OCI-LY7 (cell line): ENCODE measurements around the gene PURA. TPM values are rescaled to one million over a fixed set of nuclear protein-coding genes. Genes with fewer than 3 reads are reported as not detected.
"Not testable (repeated sequence)": the region's sequence is repeated elsewhere in the genome, so short reads cannot be mapped to it uniquely, and the experiment has no call there.

Experiments
- BruUV-seq: library from RNA; stranded (reverse); fragments of 400-500 nt; replicated peaks from 2 replicates; lab custom pipeline; 2021; lab: Mats Ljungman, UMichigan
- CTCF ChIA-PET: fragments of 300-600 bp; sonication (Branson Sonifier 250); formaldehyde crosslinking; loops from one replicate; lab custom pipeline; 2022; ENCODE audit warnings: antibody characterized with exemption; ENCODE audit not compliant: unreplicated experiment; lab: Charles Lee
- POLR2A ChIA-PET: fragments of 300-600 bp; sonication (Branson Sonifier 250); formaldehyde crosslinking; loops from one replicate; lab custom pipeline; 2022; ENCODE audit warnings: antibody characterized with exemption; lab: Charles Lee
- DNase-seq: peaks from one replicate; pipeline ENCODE4 v3.0.0-alpha.2; 2015; ENCODE audit warnings: low spot score
- H2AFZ ChIP-seq: fragments of 200-600 bp; sonication (generic), shearing (Covaris generic); 2 replicates; pipeline ENCODE4 v1.6.1; 2014; ENCODE audit warnings: mild to moderate bottlenecking, antibody characterized with exemption, low read length, moderate library complexity
- H3K27ac ChIP-seq: fragments of 200-600 bp; sonication (generic); 2 replicates; pipeline ENCODE4 v1.5.1; 2014; ENCODE audit warnings: mixed run types, low read depth, mild to moderate bottlenecking, moderate library complexity, low read length, inconsistent platforms; ENCODE audit not compliant: poor library complexity, severe bottlenecking
- H3K36me3 ChIP-seq: fragments of 200-600 bp; sonication (generic); 2 replicates; pipeline ENCODE4 v1.6.1; 2014; ENCODE audit warnings: mild to moderate bottlenecking, antibody characterized with exemption, low read length, moderate library complexity, mixed read lengths; ENCODE audit not compliant: insufficient read depth
- H3K4me1 ChIP-seq: fragments of 200-600 bp; sonication (generic); 2 replicates; pipeline ENCODE4 v1.5.1; 2014; ENCODE audit warnings: mild to moderate bottlenecking, low read length; ENCODE audit not compliant: insufficient read depth, poor library complexity, severe bottlenecking
- H3K4me2 ChIP-seq: fragments of 200-600 bp; sonication (generic); 2 replicates; pipeline ENCODE4 v1.6.1; 2014; ENCODE audit warnings: mild to moderate bottlenecking, low read length
- H3K4me3 ChIP-seq: fragments of 200-600 bp; sonication (generic); 2 replicates; pipeline ENCODE4 v1.5.1; 2014; ENCODE audit warnings: mild to moderate bottlenecking, low read depth, low read length; ENCODE audit not compliant: poor library complexity, severe bottlenecking
- H3K79me2 ChIP-seq: fragments of 200-600 bp; sonication (generic); 2 replicates; pipeline ENCODE4 v1.6.1; 2016; ENCODE audit warnings: low read depth, mild to moderate bottlenecking, low read length, moderate library complexity, mixed read lengths; ENCODE audit not compliant: insufficient read depth
- H3K9me2 ChIP-seq: fragments of 200-600 bp; sonication (generic); 2 replicates; pipeline ENCODE4 v1.6.1; 2016; ENCODE audit warnings: mild to moderate bottlenecking, low read length, mixed read lengths; ENCODE audit not compliant: insufficient read depth
- H3K9me3 ChIP-seq: fragments of 200-600 bp; sonication (generic); 2 replicates; pipeline ENCODE4 v1.6.1; 2014; ENCODE audit warnings: mild to moderate bottlenecking, mixed run types, low read length, mixed read lengths
- H4K20me1 ChIP-seq: fragments of 200-600 bp; sonication (generic); 2 replicates; pipeline ENCODE4 v1.6.1; 2014; ENCODE audit warnings: mild to moderate bottlenecking, antibody characterized with exemption, low read length, moderate library complexity, mixed read lengths; ENCODE audit not compliant: insufficient read depth
- EZH2phosphoT487 ChIP-seq: fragments of 200-600 bp; sonication (generic); IDR thresholded peaks from 2 replicates; pipeline ENCODE4 v1.6.1; 2018; ENCODE audit warnings: low read depth, borderline replicate concordance, mild to moderate bottlenecking, mixed run types, antibody characterized with exemption, low read length, moderate library complexity, mixed read lengths
- intact Hi-C: fragments of 100-400 bp; cut with micrococcal nuclease; formaldehyde crosslinking; loops from one replicate; pipeline ENCODE4 v1.10.0; 2022; ENCODE audit not compliant: unreplicated experiment
- total RNA-seq, 2 experiments: library from RNA; depleted of rRNA in 1 of 2; stranded (reverse); fragments of >200 nt in 1 of 2; shearing (Covaris generic) in 1 of 2; gene quantifications; 2 replicates each; pipeline ENCODE4 v1.2.3, GENCODE V29; 2014 to 2022
- TF ChIP-seq, protein P1 (sequence below): fragments of 200-600 bp; sonication (generic); conservative IDR thresholded peaks from 2 replicates; pipeline ENCODE4 v1.5.1; 2014; ENCODE audit warnings: mild to moderate bottlenecking, antibody characterized with exemption, low read length, moderate library complexity, mixed read lengths

Gene PURA
- total RNA-seq, 2 experiments from 2014 or later, result 19.0 to 19.7 TPM

DNA sequence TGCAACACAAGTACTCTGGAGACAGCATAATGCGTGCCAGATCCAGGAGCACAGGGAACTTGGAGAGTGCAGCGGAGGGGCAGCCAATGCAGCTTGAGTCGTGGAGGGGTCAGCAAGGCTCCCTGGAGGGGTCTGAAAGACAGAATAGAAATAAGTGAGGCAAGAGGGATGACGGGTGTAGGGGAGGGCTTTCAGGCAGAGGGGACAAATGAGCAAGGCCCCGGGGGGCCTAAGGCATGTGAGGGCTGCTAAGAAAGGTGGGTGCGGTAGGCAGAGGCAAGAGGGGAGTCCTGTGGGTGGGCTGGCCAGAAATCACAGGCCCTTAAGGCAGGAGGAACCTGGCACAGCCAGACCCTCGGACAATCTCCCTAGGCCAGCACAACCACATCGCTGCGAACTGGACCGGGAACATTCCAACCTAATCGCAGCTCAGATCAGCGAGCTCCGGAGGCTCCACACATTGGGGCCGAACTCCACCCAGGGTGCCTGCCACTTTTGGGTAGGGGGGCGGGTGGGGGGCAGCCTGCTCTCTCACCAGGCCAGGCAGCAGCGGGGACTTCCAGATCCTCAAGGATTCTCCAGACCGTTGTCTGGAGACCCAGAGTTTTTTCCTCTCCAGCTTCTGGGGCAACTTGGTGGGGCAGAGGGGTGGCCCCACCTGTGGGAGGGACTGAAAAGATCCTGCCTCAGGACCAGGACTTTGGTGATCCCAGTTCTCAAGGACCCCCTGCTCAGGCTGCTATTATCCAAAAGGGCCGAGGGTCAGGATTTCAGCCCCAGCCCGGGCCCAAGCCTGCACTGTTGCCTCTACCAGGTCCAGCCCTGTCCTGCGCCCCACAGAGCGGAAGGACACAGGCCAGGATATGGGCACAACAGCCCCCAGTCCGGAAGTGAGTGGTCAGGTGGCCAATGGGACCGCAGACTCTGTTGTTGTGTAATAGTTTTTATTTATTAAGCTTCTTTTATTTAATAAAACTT, 38.4 kb downstream of the PURA start:
- CTCF ChIA-PET, result no interaction called here
- no peak overlapping the region for H3K4me3 ChIP-seq
- no peaks in the 10 kb centered on the region for H3K9me2 ChIP-seq
- no peaks in the 10 kb centered on the region for H3K9me3 ChIP-seq
- H3K36me3 ChIP-seq, result no peaks in the 10 kb centered on the region
- H3K4me1 ChIP-seq, result no peaks in the 10 kb centered on the region
- DNase-seq, result no peak
- TF ChIP-seq EZH2phosphoT487, result no peak
- TF ChIP-seq, protein P1, sequence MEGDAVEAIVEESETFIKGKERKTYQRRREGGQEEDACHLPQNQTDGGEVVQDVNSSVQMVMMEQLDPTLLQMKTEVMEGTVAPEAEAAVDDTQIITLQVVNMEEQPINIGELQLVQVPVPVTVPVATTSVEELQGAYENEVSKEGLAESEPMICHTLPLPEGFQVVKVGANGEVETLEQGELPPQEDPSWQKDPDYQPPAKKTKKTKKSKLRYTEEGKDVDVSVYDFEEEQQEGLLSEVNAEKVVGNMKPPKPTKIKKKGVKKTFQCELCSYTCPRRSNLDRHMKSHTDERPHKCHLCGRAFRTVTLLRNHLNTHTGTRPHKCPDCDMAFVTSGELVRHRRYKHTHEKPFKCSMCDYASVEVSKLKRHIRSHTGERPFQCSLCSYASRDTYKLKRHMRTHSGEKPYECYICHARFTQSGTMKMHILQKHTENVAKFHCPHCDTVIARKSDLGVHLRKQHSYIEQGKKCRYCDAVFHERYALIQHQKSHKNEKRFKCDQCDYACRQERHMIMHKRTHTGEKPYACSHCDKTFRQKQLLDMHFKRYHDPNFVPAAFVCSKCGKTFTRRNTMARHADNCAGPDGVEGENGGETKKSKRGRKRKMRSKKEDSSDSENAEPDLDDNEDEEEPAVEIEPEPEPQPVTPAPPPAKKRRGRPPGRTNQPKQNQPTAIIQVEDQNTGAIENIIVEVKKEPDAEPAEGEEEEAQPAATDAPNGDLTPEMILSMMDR, result no peak
- no peak overlapping the region for H3K4me2 ChIP-seq
- no peak overlapping the region for H3K27ac ChIP-seq
- H3K79me2 ChIP-seq, result no peaks in the 10 kb centered on the region
- BruUV-seq, result no TSS peak
- intact Hi-C loops, result no loop called here
- no peaks in the 10 kb centered on the region for H4K20me1 ChIP-seq
- H2AFZ ChIP-seq, result no peak overlapping the region
- POLR2A ChIA-PET, result no interaction called here

GRCh38 chr5:140153255-140153654, 39.3 kb downstream of the PURA start:
- ChIA-PET CTCF (no interaction called here), POLR2A (no interaction called here)
- Histone ChIP-seq H3K79me2 (no peaks in the 10 kb centered on the region), H3K9me2 (no peaks in the 10 kb centered on the region), H3K9me3 (no peaks in the 10 kb centered on the region), H2AFZ (no peak overlapping the region), H3K4me3 (no peak overlapping the region), H3K36me3 (no peaks in the 10 kb centered on the region), H3K4me1 (no peaks in the 10 kb centered on the region), H3K4me2 (no peak overlapping the region), H4K20me1 (no peaks in the 10 kb centered on the region), H3K27ac (no peak overlapping the region)
- TF ChIP-seq, protein P1, result no peak
- TF ChIP-seq EZH2phosphoT487, result no peak
- DNase-seq, result no peak
- BruUV-seq, result no TSS peak
- intact Hi-C loops, result no loop called here

GRCh38 chr5:140153905-140154304, 40.0 kb downstream of the PURA start:
- Histone ChIP-seq H2AFZ (no peak overlapping the region), H3K27ac (no peak overlapping the region), H4K20me1 (no peaks in the 10 kb centered on the region), H3K9me2 (no peaks in the 10 kb centered on the region), H3K4me1 (no peaks in the 10 kb centered on the region), H3K79me2 (no peaks in the 10 kb centered on the region), H3K4me3 (no peak overlapping the region), H3K36me3 (no peaks in the 10 kb centered on the region), H3K9me3 (no peaks in the 10 kb centered on the region), H3K4me2 (no peak overlapping the region)
- ChIA-PET CTCF (no interaction called here), POLR2A (no interaction called here)
- intact Hi-C loops, result no loop called here
- TF ChIP-seq EZH2phosphoT487, result no peak
- TF ChIP-seq, protein P1, result no peak
- DNase-seq, result no peak
- BruUV-seq, result no TSS peak

DNA sequence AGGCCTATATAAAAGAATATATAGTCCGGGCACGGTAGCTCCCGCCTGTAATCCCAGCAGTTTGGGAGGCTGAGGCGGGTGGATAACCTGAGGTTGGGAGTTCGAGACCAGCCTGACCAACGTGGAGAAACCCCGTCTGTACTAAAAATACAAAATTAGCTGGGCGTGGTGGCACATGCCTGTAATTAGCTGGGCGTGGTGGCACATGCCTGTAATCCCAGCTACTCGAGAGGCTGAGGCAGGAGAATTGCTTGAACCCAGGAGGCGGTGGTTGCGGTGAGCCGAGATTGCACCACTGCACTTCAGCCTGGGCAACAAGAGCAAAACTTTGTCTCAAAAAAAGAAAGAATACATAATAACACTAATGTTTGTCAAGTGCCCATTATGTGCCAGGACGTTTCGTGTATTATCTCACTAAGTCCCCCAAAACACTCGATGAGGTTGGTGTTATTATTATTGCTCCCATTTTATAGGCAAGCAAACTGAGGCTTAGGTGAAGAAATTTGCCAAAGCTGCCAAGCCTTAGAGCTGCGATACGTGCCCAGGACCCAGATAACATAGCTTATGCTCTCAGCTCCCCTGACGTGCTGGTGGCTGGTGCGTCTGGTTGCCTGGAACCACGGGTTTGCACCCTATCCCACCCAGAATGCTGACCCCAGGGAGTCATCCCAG, 40.9 kb downstream of the PURA start:
- BruUV-seq, H3K27ac ChIP-seq, H3K9me2 ChIP-seq, H3K9me3 ChIP-seq, H3K79me2 ChIP-seq, H2AFZ ChIP-seq, H4K20me1 ChIP-seq, H3K4me2 ChIP-seq, H3K36me3 ChIP-seq, DNase-seq, H3K4me1 ChIP-seq, H3K4me3 ChIP-seq: not testable (repeated sequence)
- ChIA-PET CTCF (interaction anchor here (0.9 kb wide), 1 partner anchor 82 kb away, joined by 3 read pairs; no protein-coding TSS in a partner anchor), POLR2A (interaction anchor here (1.2 kb wide), 1 partner anchor 80 kb away, joined by 4 read pairs; no protein-coding TSS in a partner anchor)
- intact Hi-C loops, result loop anchor here (5.0 kb wide), 2 partner anchors 188 to 368 kb away; no protein-coding TSS in a partner anchor
